ENCODE results near the gene PTBP3. TPM values are rescaled to one million over a fixed set of nuclear protein-coding genes. Genes with fewer than 3 reads are reported as not detected.

PTBP3 gene
- total and polyA plus RNA-seq, 2 of the 4 experiments (the other 2 are of a cell fraction): 8.6 to 15.6 TPM

- Histone ChIP-seq H3K23ac (ENCODE audit: low read depth, low read length) (no peak overlapping the region; the same call in 1 of the 2 replicates), H3K9ac (ENCODE audit: low read depth, low read length) (no peak overlapping the region), H2AK5ac (ENCODE audit: low read depth, low read length) (no peak overlapping the region), H3K4me2 (ENCODE audit: low read depth, low read length) (peak overlapping the region; percentile 35), H3K4me1 (ENCODE audit: control insufficient read depth, insufficient read depth, low read length) (0 out of 2 replicates have a peak, but pooled peaks cover 1% of the 10 kb centered on the region), H3K56ac (ENCODE audit: extremely low read depth, insufficient read depth, low read length) (no peak overlapping the region), H4K5ac (ENCODE audit: low read depth, low read length) (no peak overlapping the region), H2AFZ (replicated peaks; ENCODE audit: low read length, poor library complexity) (no peak overlapping the region), H4K8ac (ENCODE audit: low read depth in 2 of 2, low read length in 2 of 2) (no peak overlapping the region), H3K9me3 (ENCODE audit: control insufficient read depth, insufficient read depth, low read length) (no peaks in the 10 kb centered on the region), H2BK20ac (ENCODE audit: low read depth, low read length) (no peak overlapping the region), H4K20me1 (ENCODE audit: insufficient read depth, low read length) (no peaks in the 10 kb centered on the region), H3K18ac (ENCODE audit: low read depth, low read length) (no peak overlapping the region), H2BK120ac (ENCODE audit: low read depth, low read length) (no peak overlapping the region), H3K14ac (replicated peaks; ENCODE audit: low read depth, low read length) (no peak overlapping the region), H3K27me3 (ENCODE audit: control insufficient read depth, insufficient read depth, low read length) (no peaks in the 10 kb centered on the region), H3K9me1 (ENCODE audit: insufficient read depth, low read length) (peaks cover 5% of the 10 kb centered on the region), H3K36me3 (ENCODE audit: control insufficient read depth, insufficient read depth, low read length) (no peaks in the 10 kb centered on the region), H4K91ac (ENCODE audit: insufficient read depth, low read depth, low read length) (no peak overlapping the region), H3K4ac (ENCODE audit: low read depth, low read length) (no peak overlapping the region), H3K79me1 (ENCODE audit: low read depth in 1 of 2, low read length in 2 of 2) (peaks cover 13 to 41% of the 10 kb centered on the region in 2 experiments), H2BK5ac (ENCODE audit: low read depth, low read length, poor library complexity, severe bottlenecking) (no peak overlapping the region), H3K4me3 (ENCODE audit: insufficient read depth, low read depth, low read length) (no peak overlapping the region), H2BK15ac (ENCODE audit: low read depth, low read length) (no peak overlapping the region), H2AK9ac (replicated peaks; ENCODE audit: low read depth, low read length, poor library complexity) (no peak overlapping the region), H3K27ac (ENCODE audit: insufficient read depth, low read length) (no peak overlapping the region)
- intact Hi-C loops (cut with micrococcal nuclease) (no loop called here), in situ Hi-C loops (cut with MboI; ENCODE audit: low sequenced_read_pairs) (no loop called here), dilution Hi-C loops (cut with HindIII; ENCODE audit: low sequenced_read_pairs, unreplicated experiment) (no loop called here)
- TF ChIP-seq MAFK (IDR thresholded peaks at IDR 0.05; ENCODE audit: low read depth, low read length) (no peak), MAZ (IDR thresholded peaks at IDR 0.05; ENCODE audit: borderline replicate concordance, low read depth, low read length) (no peak), FOS (IDR thresholded peaks at IDR 0.05; ENCODE audit: low read depth, low read length) (no peak), POLR2A (IDR thresholded peaks at IDR 0.05; ENCODE audit: low read depth, low read length) (no peak), BHLHE40 (IDR thresholded peaks at IDR 0.05; ENCODE audit: low read depth, low read length) (no peak), USF2 (IDR thresholded peaks at IDR 0.05; ENCODE audit: low read depth, low read length) (no peak), ELK1 (IDR thresholded peaks at IDR 0.05; ENCODE audit: borderline replicate concordance, low read depth, low read length) (no peak)
- no TSS peak for BruUV-seq (replicated peaks)
- ATAC-seq (ENCODE audit: low read depth) (no peak), DNase-seq (no peak)
- no CpG with 5 or more reads among the region's 1 CpG for WGBS, 2 experiments (ENCODE audit: extremely low coverage in 2 of 2, insufficient read length in 1 of 2)
- CTCF ChIA-PET: interaction anchor here (0.7 to 1.5 kb wide), 3 partner anchors 11 to 525 kb away, joined by 3 to 5 read pairs (median 3); no protein-coding TSS in a partner anchor
- POLR2A ChIA-PET (ENCODE audit: unreplicated experiment): no interaction called here
These were observed 44.4 kb upstream of the PTBP3 start for GRCh38 chr9:112377684-112378327.

All from IMR-90 (cell line).